GM19099 (cell line): ENCODE data around the gene ENOX1.

Source experiments
- POLR2A ChIP-seq: IDR thresholded peaks from 3 replicates; pipeline ENCODE4 v1.6.1; 2011; ENCODE audit warnings: low read depth; ENCODE audit not compliant: insufficient read length; ENCODE audit errors: extremely low read depth

Gene ENOX1

DNA sequence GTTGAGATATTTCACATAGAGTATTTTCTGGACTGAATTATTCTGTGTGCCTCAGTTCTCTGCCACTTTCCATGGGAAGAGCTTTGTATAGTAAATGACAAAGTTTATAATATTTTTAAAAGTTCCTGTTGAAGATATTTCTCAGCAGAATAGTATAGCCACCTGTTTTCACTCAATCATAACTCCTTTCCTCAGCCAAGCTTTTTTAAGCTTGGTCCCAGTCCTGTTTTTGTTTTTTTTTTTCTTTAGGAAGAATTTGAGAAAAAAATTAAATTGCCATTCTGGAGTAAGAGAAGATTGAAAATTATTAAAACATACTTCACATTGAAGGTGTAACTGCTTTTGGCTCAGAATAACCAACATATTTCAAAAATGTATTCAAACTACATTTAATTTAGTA is 55.5 kb downstream of the ENOX1 start:
- TF ChIP-seq POLR2A, result no peak

GRCh38 chr13:43730642-43731041 is 56.1 kb downstream of the ENOX1 start:
- no peak for TF ChIP-seq POLR2A

DNA sequence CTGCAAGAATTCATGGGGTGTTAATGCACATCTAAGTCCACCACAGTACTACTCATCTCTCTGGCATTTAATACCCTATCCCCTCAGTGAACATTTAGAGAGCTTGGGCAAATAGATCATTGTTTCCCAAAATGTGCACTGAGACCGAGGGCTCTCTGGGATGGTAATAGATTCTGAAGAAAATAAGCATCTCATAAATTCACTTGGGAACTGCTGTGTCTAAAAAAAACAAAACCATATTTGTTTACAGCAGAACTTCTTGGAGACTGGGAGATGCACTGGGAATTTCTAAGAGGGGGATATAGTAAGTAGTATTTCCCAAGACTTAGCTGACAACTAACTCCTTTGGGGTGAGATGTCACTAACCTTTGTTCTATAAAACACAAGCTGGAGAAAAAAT is 58.4 kb downstream of the ENOX1 start:
- TF ChIP-seq POLR2A, result no peak

GRCh38 chr13:43727856-43728255 is 58.9 kb downstream of the ENOX1 start:
- TF ChIP-seq POLR2A, result no peak

DNA sequence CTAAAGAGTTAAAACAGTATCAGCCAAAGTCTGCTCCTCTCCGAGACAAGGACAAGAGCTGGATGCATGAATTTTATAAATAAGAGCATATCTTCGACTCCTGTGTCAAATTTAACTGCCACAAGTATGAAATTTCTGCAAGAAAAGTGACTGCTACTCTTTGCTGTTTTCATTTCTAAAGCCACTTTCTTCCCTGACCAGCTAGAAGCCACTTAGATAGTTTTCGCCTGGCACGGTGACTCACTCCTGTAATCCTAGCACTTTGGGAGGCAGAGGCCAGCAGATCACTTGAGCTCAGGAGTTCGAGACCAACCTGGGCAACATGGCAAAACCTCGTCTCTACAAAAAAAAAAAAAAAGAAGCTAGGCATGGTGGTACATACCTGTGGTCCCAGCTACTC is 61.3 kb downstream of the ENOX1 start:
- TF ChIP-seq POLR2A, result no peak

- TF ChIP-seq POLR2A, result no peak
Observed at GRCh38 chr13:43720780-43721397, 65.9 kb downstream of the ENOX1 start.

DNA sequence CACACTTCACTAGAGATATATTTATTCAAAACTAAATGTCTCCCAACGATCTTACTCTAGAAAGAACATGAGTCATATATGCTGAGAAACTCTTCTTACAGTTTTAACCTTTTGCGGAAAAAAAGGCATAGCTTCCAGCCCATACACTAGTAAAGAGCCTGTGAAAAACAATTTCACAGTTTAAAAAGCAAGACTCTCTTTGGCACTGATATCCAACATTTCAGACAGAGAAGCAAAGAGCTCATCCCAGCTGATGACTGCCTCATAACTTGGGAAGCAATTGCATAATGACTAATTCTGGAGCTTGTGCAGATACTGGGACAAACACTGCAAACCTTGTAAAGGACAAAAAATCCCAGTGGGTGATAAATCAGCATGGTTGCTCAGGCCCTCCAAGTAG is 88.0 kb downstream of the ENOX1 start:
- TF ChIP-seq POLR2A, result no peak

DNA sequence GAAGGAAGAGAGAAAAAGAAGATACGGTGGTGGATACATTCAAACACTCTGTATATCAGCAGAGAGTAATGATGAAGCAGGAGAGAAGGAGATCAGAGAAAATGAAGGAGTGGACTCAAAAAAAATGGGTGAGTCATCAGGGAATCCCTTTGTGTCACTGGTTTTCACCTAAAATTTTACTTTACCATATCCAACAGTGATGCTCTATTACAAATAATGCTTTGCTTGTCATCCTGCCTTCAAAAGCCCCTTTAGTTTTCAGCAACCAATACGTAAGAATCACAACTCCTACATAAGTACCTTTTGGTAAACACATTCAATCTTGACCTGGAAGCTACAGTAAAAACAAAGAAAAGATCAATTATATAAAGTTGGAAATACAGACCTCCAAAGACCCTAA is 88.8 kb downstream of the ENOX1 start:
- TF ChIP-seq POLR2A, result no peak

DNA sequence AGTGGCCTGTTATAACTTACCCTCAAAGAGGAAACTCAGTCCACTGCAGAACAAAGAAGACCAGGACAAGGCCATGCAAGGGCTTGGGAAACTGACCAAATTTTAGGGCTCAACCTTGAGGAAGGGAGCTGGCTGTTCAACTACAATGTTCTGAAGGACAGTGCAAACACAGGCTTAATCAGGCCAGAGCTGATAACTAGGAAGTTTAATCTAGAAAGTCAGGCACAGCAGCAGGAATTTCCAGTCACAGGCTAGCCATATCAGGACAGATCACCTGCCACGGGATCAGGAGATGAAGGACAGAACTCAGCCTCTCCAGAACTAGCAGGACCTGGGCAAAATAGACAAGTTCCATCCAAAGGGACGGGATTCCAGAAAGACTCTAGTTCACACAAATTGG is 89.4 kb downstream of the ENOX1 start:
- no peak for TF ChIP-seq POLR2A

GRCh38 chr13:43694146-43694664 is 92.6 kb downstream of the ENOX1 start:
- TF ChIP-seq POLR2A, result no peak

DNA sequence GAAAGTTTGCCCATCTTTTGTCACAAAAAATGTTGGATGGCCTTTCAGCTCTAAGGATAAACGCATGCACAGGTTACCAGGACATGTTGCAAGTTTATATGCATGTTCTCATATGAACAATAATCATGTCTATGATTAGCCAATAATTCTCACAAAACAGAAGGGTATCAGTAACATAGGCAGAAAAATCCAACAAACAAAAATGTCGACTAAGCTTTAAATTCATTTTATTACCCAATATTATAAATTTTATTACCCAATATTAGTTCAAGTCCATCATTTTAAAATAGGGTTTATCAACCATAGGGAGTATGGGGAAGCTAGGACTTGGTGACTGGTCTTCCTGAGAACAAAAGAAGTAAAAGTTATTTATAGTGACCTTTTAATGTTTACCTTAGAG is 93.1 kb downstream of the ENOX1 start:
- TF ChIP-seq POLR2A, result no peak

- no peak for TF ChIP-seq POLR2A
Observed at GRCh38 chr13:43688227-43688907, 98.4 kb downstream of the ENOX1 start.

DNA sequence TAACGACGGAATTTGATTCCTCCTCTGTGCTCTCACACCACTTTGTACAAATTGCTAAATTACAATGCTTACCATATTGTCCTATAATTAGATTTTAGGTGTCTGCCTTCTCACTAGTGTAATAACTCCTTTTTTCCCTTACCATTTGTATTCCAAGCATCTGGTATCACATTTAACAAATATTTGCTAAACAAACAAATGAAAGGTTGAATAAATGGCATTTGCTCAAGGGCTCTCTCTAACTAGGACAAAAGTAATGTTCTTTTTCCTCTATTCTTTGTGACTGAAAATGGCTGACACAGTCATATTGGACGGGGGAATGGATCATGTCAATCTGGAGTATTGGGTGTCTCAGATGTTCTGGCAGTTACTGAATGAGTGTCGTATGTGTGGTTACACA is 99.7 kb downstream of the ENOX1 start:
- TF ChIP-seq POLR2A, result no peak

- TF ChIP-seq POLR2A, result no peak
Observed at GRCh38 chr13:43686557-43686956, 100.2 kb downstream of the ENOX1 start.

GRCh38 chr13:43684963-43685725 is 101.6 kb downstream of the ENOX1 start:
- TF ChIP-seq POLR2A, result no peak

DNA sequence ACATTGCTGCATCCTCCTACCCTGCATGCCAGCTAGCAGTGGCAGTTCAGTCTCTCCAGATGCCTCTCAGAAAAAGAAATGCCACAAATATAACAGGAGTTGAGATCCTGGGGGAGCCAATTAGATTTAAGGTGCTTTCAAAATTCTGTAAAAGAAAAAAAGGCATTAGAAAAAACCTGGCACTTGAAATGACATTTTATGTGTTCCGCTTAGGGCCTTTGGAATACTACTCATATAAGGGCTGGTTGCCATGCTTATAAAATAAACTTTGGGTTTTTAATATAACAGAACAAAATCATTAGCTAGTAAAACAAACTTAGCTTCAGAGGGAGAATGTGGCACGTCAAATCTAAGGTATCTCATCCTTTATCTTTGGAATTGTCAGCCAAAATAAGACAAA is 104.1 kb downstream of the ENOX1 start:
- no peak for TF ChIP-seq POLR2A
